Choroid plexus epithelial cell (primary cell): ENCODE results near the gene ATRNL1.

Experiments used
- DNase-seq: peaks from one replicate; pipeline ENCODE4 v3.0.0-alpha.2; 2010; ENCODE audit warnings: low read depth
- H3K4me3 ChIP-seq: 2 replicates; pipeline ENCODE4 v1.5.1; 2011; ENCODE audit warnings: low read depth, mild to moderate bottlenecking, control low read depth, low read length, moderate library complexity
- TF ChIP-seq, protein P1 (sequence below): conservative IDR thresholded peaks from 2 replicates; pipeline ENCODE4 v1.5.1; 2011; ENCODE audit warnings: low read depth, mild to moderate bottlenecking, control low read depth, inconsistent platforms, low read length, moderate library complexity

Gene ATRNL1

DNA sequence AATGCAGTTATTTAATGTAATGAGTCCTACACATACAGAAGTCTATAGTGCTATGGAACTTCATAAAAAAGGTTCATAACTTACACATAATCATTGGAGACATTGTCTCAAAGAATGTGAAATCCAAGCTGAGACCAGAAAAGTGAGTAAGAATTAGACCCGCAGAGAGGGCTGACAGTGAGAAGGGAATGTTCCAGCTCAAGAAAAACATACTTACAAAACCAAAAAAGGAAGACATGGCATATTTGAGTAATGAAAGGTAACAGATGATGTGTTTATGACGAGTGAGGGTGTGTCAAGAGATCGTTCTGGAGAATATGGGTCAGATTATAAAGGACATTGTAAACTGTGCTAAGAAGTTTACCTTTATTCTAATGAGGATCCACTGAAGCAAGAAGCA, 566.5 kb downstream of the ATRNL1 start:
- H3K4me3 ChIP-seq: no peak overlapping the region
- TF ChIP-seq, protein P1, sequence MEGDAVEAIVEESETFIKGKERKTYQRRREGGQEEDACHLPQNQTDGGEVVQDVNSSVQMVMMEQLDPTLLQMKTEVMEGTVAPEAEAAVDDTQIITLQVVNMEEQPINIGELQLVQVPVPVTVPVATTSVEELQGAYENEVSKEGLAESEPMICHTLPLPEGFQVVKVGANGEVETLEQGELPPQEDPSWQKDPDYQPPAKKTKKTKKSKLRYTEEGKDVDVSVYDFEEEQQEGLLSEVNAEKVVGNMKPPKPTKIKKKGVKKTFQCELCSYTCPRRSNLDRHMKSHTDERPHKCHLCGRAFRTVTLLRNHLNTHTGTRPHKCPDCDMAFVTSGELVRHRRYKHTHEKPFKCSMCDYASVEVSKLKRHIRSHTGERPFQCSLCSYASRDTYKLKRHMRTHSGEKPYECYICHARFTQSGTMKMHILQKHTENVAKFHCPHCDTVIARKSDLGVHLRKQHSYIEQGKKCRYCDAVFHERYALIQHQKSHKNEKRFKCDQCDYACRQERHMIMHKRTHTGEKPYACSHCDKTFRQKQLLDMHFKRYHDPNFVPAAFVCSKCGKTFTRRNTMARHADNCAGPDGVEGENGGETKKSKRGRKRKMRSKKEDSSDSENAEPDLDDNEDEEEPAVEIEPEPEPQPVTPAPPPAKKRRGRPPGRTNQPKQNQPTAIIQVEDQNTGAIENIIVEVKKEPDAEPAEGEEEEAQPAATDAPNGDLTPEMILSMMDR: no peak
- peak; percentile 86 for DNase-seq

DNA sequence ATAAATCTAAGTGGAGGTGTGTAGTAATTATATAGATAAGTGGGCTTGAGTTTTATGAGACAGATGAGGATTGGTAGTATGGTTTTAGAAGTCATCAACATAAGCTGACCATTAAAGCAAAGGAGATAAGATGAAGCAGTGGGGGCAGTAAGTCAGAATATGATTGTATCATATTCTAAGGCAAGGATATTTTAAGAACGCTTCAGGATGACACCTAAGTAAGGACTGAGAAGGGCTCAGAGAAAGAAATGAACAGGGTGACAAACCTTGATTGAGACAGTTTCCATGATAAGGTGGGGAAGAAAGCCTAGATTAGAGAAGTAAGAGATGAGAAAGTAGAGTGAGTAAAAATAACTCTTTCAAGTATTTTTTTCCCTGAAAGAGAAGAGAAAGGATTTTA, 567.2 kb downstream of the ATRNL1 start:
- H3K4me3 ChIP-seq: no peak overlapping the region
- no peak for DNase-seq
- TF ChIP-seq, protein P1: no peak

DNA sequence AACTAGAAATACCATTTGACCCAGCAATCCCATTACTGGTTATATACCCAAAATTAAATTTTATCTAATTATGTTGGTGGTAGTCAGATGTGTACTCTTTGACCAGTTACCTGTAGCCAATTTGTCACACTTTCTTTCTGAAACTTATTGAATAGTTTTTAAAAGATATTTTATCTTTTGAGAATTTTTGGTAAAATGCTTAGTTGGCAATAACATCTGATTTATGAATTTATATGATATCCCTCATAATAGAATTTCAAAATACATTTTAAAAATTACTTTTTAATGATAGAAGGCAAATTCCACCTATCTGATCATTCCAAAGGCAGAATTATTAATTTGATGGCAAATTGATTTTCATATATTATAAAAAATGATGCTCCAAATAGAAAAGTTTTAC, 569.3 kb downstream of the ATRNL1 start:
- no peak for DNase-seq
- TF ChIP-seq, protein P1: no peak
- no peak overlapping the region for H3K4me3 ChIP-seq

DNA sequence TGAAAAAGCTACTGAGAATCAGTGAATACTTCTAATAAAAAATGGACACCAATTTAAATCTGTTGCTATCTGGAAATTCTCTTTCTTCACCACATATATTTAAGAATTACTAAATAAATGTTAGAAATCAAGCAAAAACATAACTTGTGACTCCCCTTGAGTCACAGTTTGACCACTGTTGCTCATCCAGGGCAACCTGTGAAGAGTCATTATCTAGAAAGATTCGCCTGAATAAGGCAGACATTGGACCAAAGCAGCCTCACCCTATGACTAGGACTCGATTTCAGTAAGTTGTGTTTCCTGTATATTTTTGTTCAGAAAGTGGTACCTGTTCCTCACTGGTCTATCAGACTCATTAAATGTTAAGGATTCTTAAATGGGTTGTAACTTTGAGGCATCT, 572.4 kb downstream of the ATRNL1 start:
- no peak overlapping the region for H3K4me3 ChIP-seq
- peak; percentile 18 for DNase-seq
- TF ChIP-seq, protein P1: no peak

DNA sequence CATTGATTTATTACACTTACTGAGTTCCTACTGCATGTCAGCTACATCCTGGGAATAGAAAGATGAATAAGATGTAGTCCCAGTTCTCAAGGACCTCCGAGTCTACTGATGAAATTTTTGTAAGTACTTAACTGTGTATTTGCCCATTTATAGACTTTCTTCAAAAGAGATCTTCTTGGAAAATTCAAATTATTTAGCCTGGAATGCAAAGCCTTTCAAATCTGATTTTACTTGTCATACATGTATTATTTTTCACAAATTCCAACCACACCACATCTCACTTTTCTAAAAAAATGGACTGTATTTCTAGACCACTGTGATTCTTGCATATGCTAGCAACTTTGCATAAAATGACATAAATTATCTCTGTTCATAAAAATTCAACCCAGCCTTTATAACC, 581.3 kb downstream of the ATRNL1 start:
- no peak overlapping the region for H3K4me3 ChIP-seq
- TF ChIP-seq, protein P1: no peak
- no peak for DNase-seq

DNA sequence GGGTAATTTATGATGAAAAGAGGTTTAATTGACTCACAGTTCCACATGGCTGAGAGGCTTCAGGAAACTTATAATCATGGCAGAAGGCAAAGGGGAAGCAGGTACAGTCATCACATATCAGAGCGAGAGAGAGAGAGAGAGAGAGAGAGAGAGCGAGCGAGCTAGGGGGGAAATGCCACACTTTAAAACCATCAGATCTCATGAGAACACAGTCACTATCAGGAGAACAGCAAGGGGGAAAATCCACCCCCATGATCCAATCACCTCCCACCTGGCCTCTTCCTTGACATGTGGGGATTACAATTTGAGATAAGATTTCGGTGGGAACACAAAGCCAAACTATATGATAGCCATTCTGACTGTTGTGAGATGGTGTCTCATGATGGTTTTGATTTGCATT, 603.6 kb downstream of the ATRNL1 start:
- TF ChIP-seq, protein P1: no peak
- DNase-seq: no peak
- no peak overlapping the region for H3K4me3 ChIP-seq

DNA sequence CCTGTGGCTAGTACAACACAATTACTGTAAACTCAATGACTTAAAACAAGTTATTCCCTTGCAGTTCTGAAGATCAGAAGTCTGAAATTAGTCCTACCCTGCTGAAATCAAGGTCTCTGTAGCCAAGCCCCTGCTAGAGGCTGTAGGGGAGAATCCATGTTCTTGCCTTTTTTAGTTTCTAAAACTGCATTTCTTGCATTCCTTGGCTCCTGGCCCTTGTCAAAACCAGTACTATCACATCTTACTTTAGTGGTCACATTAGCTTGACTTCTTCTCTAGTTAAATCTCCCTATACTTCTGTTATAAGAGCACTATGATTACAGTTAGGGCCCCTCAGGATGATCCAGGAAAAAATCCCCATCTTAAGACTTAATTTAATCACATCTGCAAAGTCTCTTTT, 612.9 kb downstream of the ATRNL1 start:
- H3K4me3 ChIP-seq: no peak overlapping the region
- DNase-seq: peak; percentile 23
- TF ChIP-seq, protein P1: no peak
